GM18951 (cell line): Measurements from ENCODE around the gene MEST.
"Not testable (repeated sequence)": the region's sequence is repeated elsewhere in the genome, so short reads cannot be mapped to it uniquely, and the experiment has no call there.

Experiments
- POLR2A ChIP-seq: IDR thresholded peaks from 4 replicates; pipeline ENCODE4 v1.6.1; 2011; ENCODE audit warnings: mild to moderate bottlenecking; ENCODE audit not compliant: insufficient read length, insufficient read depth; ENCODE audit errors: extremely low read depth
- in situ Hi-C: fragments of 300-500 bp; cut with MboI; formaldehyde crosslinking; loops from one replicate; pipeline ENCODE4 v1.12.0; 2022; ENCODE audit warnings: low sequenced_read_pairs, mixed read lengths, inconsistent platforms; ENCODE audit not compliant: unreplicated experiment

The MEST gene

DNA sequence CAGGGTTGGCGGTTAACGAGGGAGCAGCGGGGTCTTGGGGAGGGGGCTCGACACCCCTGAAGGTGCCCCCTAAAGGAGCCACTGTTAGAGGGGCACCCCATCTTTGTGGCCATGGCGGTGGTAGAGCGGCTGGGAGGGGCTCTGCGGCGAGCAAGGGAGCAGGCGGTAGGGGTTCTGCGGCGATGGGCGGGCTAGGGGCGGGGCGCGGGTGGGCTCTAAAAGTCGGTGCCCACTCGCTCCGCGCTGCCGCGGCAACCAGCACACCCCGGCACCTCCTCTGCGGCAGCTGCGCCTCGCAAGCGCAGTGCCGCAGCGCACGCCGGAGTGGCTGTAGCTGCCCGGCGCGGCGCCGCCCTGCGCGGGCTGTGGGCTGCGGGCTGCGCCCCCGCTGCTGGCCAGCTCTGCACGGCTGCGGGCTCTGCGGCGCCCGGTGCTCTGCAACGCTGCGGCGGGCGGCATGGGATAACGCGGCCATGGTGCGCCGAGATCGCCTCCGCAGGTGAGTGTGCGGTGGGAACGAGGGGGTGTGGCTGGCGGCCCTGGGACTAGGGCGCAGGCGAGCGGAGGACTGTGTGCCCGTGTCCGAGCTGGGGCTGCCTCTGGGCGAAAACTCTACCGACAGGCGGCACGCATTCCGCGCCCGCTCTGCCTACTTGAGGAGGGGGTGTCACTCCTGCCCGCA lies at the start of gene MEST:
MEST (plus strand) TSS at position 245 of the 682 bp plus-strand sequence; CDS start at position 474, 229 bp downstream.
- in situ Hi-C loops = no loop called here
- TF ChIP-seq POLR2A = no peak

GRCh38 chr7:130442601-130443000 lies 49.3 kb upstream of the MEST start:
- TF ChIP-seq POLR2A = no peak
- in situ Hi-C loops = no loop called here

- in situ Hi-C loops = no loop called here
- no peak for TF ChIP-seq POLR2A
Measured at GRCh38 chr7:130444234-130444633, 47.7 kb upstream of the MEST start.

DNA sequence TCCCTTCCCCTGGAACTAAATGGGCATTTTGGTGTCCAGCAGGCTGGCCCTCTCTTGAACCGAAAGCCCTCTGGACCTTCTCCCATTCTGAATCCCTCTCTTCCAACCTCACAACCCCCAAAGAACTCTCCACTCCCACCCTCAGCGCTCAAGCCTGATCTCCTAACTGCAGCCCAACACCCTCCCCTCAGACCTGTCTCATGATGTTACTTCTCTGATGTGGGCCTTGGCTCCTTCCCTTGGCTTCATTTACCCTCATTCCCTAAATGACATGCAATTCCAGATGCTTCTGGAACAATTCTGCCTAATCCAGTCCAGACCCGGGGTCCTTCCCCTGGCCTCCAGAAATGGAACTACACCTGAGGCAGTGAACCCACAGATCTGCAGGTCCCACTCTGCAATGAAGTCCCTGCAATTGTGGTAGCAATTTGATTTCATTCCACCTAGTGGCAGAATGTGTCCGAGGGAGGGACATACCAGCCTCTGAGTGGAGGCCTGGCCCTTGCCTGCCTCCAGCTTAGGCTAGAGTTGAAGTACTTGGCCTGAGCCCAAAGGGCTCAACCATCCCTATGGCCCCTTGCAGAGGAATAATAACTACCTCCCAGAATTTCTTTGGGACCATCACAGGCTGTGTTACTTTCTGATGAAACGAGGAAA lies 47.0 kb upstream of the MEST start:
- no peak for TF ChIP-seq POLR2A
- in situ Hi-C loops = no loop called here

- in situ Hi-C loops = no loop called here
- no peak for TF ChIP-seq POLR2A
Measured at GRCh38 chr7:130446259-130446658, 45.6 kb upstream of the MEST start.

DNA sequence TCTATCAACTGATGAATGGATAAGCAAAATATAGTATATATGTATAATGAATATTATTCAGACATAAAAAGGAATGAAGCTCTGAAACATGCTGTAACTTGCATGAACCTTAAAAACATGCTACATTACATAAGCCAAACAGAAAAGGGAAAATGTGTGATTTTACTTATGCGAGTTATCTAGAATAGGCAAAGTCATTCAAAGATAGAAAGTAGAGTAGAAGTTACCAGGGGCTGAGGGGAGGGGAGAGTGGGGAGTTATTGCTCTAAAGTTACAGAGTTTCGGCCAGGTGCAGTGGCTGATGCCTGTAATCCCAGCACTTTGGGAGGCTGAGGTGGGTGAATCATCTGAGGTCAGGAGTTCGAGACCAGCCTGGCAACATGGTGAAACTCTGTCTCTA lies 40.5 kb upstream of the MEST start:
- in situ Hi-C loops = not testable (repeated sequence)

DNA sequence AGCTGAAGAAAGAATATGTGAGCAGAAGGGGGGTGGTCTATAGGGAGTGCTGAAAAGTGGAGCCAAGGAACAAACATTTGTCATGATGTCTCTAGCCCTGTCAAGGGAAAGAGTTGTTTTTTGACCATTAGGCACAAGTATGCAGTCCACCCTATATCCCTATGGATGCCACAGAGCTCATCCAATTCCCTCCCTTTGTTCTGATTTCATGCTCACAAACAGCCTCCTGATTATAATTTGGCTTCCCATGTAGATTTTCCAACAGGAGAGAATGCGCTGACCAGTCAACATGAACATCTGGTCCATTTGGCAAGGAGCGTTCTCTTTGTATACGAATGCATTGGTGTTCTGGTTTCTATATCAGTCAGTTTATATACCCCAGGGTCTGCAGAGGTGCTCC lies 38.9 kb upstream of the MEST start:
- TF ChIP-seq POLR2A = no peak
- in situ Hi-C loops = no loop called here

DNA sequence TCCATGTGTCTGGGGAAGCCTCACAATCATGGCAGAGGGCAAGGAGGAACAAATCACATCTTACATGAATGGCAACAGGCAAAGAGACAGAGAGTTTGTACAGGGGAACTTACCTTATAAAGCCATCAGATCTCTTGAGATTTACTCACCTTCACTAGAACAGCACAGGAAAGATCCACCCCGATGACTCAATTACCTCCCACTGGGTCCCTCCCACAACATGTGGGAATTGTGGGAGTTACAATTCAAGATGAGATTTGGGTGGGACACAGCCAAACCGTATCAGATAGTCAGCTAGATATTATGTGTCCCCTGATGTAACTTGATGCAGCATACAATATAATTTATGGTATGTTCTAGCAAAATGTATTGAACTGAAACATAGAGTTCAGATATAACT lies 36.9 kb upstream of the MEST start:
- TF ChIP-seq POLR2A = no peak
- in situ Hi-C loops = no loop called here

DNA sequence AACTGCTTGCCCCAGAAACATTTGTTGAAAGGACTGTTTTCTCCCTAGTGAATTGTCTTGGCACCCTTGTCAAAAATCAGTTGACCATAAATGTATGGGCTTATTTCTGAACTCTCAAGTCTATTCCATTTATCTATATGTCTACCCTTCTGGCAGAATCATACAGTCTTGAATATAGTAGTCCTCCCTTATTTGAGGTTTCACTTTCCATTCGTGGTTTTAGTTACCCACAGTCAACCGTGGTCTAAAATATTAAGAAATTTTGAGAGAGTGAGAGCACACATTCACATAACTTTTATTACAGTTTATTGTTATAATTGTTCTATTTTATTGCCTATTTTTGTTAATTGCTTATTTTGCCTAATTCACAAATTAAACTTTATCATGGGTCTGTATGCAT lies 33.6 kb upstream of the MEST start:
- no peak for TF ChIP-seq POLR2A
- in situ Hi-C loops = no loop called here

GRCh38 chr7:130461272-130461671 lies 30.6 kb upstream of the MEST start:
- no peak for TF ChIP-seq POLR2A
- in situ Hi-C loops = no loop called here

DNA sequence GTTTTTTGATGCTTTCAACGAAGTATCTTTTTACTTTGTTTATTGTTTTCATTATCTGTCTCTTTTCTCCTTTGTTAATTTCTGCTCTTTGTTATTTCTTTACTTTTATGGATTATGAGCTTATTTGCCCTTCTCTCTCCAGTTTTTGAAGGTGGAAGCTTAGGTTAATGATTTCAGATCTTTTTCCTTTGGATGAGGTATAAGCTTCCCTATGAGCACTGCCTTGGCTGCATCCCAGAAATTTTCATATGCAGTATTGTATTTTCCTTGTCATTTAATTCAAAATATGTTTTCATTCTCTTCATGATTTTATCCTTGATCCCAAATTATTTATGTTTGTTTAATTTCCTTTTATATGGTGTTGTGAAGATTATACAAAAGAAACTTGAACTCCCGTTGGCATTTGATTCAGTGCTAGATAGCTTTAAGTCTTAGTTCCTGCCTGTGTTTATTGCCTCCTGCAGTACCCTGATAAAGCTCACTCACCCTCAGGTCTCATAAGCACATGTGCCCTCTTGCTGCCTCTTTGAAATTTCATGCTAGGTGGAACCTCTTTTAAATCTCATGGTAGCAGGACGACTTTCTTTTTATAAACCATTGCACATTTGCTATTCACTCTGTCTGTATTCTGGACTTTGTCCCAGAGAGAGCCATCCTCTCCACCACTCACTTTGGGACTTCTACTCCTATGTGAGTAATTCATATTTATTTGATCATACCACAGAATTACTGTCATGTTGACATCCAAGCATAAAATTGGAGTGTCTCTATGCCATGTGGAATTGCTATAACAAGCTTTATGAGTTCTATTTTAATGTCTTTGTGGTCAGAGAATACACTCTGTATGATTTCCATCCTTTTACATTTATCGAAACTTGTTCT lies 28.1 kb upstream of the MEST start:
- in situ Hi-C loops = no loop called here

DNA sequence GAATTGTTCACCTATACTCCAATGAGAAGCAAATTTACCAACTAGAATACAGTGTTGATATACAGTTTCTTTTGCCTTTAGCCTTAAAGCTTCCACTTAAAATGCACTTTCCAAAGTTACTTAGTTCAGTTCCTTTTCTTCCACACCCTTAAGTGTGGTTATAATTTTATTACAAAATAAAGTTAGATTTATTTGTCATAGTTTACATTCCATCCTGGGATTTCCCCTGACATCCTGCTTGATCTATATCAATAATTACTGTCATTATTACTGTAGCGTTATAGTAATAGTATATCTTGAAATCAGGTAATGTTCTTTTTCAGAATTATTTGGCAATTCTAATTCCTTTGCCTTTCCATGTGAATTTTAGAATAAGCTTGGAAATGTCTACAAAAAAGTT lies 23.3 kb upstream of the MEST start:
- no peak for TF ChIP-seq POLR2A
- in situ Hi-C loops = no loop called here

More for the DNA sequence above, 28.1 kb upstream of the MEST start:
- TF ChIP-seq POLR2A = no peak

DNA sequence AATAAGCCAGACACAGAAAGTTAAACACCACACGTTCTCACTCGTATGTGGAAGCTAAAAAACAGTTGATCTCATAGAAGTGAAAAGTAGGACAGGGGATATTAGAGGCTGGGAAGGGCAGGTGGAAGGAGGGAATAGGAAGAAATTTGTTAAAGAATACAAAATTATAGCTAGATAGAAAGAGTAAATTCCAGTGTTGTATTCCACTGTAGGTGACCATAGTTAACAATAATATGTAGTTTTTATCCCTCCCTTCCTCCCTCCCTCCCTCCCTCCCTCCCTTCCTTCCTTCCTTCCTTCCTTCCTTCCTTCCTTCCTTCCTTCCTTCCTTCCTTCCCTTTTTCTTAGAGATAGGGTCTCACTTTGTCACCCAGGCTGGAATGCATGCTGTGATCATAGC lies 19.9 kb upstream of the MEST start:
- in situ Hi-C loops = no loop called here
- TF ChIP-seq POLR2A = no peak
